ENCODE data around the gene LIPA.
A peak's percentile ranks its signal among the peaks of the same experiment; 100 is the strongest.

The LIPA gene

DNA sequence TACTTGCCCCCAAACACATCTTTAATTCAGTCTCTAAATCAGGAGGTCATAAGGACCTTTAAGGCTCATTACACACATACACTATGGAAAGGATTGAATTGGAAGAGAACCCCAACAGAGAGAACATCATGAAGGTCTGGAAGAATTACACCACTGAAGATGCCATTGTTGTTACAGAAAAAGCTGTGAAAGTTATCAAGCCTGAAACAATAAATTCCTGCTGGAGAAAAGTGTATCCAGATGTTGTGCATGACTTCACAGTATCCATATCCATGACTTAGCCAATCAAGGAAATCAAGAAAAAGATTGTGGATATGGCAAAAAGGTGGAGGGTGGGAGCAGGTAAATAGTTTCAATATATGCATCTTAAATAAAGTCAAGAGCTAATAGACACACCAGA is 13.7 kb downstream of the LIPA start:
- TF ChIP-seq, protein P1, sequence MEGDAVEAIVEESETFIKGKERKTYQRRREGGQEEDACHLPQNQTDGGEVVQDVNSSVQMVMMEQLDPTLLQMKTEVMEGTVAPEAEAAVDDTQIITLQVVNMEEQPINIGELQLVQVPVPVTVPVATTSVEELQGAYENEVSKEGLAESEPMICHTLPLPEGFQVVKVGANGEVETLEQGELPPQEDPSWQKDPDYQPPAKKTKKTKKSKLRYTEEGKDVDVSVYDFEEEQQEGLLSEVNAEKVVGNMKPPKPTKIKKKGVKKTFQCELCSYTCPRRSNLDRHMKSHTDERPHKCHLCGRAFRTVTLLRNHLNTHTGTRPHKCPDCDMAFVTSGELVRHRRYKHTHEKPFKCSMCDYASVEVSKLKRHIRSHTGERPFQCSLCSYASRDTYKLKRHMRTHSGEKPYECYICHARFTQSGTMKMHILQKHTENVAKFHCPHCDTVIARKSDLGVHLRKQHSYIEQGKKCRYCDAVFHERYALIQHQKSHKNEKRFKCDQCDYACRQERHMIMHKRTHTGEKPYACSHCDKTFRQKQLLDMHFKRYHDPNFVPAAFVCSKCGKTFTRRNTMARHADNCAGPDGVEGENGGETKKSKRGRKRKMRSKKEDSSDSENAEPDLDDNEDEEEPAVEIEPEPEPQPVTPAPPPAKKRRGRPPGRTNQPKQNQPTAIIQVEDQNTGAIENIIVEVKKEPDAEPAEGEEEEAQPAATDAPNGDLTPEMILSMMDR (IDR thresholded peaks at IDR 0.05; ENCODE audit: low read depth, low read length) = no peak
- DNase-seq (ENCODE audit: extremely low read depth, low read depth) = no peak

DNA sequence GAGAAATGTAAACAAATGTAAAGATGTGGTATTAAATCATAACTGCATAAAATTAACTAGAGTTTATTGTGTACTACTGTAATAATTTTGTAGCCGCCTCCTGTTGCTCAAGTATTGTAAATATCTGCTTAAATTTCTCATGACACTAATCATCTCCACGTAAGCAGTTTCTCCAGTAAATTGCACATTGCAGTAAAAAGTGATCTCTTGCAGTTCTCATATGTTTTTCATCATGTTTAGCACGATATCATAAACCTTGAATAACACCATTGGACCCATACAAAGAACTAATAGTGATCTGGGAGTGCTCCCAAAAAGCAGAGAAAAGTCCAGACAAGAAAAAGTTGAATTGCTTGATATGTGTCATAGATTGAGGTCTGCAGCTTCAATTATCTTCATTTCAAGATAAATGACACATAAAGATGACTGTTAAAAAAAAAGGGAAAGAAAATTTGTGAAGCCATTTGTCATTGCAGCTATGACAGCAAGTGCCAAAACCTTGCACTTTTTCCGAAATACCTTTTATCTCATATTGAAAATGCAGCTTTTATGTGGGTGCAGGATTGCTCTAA is 15.3 kb downstream of the LIPA start:
- TF ChIP-seq, protein P1 (IDR thresholded peaks at IDR 0.05; ENCODE audit: low read depth, low read length) = no peak

DNA sequence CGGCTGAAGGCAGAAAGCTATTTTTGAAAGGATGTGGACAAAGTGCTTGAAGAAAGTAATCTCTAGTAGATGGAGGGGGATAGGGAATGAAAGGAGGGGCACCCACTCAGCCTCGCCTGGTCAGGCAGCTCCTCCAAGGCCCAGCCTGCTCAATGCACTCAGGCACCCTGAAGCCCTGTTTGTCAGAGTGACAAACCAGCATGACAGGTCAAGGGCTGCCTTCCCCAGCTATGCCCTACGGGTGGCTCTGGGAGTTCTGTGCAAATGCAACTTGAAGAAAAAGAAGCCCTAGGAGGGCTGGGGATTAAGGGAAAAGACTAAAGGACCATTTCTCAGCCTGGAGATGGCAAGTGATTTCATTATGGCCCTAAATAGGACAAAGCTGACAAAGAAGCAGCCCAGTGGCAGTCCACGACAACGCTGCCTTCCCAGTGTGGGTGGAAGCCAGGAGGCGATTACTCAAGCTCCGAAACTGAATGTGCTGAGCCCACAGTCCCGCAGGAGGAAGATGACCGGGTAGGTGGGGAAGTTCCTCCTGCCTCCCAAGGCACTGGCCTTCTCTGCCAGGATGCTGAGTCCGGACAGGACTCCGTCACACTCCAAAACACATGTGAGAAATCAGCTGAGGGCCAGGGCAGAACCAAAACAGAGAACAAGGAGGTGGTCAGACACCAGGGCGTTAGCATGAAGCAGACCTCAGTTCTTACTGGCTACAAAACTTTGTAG is 16.3 kb downstream of the LIPA start:
- no peak for DNase-seq (ENCODE audit: extremely low read depth, low read depth)
- TF ChIP-seq, protein P1 (IDR thresholded peaks at IDR 0.05; ENCODE audit: low read depth, low read length) = no peak

More for the DNA sequence above, 15.3 kb downstream of the LIPA start:
- peak; percentile 84 for DNase-seq (ENCODE audit: extremely low read depth, low read depth)

DNA sequence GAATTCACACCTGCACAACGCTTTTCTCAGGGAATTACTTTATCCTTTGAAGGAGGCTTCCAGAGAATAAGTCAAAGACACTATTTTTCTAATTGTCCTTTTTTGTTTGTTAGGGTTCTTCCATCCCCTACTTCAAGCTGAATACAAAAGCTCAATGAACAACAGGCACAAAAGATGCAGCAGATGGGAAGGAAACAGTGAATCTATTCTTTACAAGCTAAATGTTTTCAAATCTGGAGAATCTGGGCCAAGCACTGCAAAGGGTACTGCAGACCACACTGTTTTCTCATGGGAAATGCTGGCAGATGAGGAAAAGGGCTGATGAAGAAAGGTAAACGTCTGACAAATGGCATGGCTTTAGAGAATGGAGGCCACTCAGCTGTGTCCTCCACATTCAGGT is 18.5 kb downstream of the LIPA start:
- no peak for DNase-seq (ENCODE audit: extremely low read depth, low read depth)
- TF ChIP-seq, protein P1 (IDR thresholded peaks at IDR 0.05; ENCODE audit: low read depth, low read length) = no peak

DNA sequence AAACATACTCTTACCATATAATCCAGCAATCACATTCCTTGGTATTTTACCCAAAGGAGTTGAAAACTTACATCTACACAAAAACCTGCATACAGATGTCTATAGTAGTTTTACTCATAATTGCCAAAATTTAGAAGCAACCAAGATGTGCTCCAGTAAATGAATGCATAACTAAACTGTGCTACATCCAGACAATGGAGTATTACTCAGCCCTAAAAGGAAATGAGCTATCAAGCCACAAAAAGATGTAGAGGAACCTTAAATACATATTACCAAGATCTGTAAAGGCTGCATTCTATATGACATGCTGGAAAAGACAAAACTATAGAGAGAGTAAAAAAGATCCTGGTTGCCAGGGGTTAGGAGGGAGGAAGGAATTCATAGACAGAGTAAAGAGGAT is 22.6 kb downstream of the LIPA start:
- TF ChIP-seq, protein P1 (IDR thresholded peaks at IDR 0.05; ENCODE audit: low read depth, low read length) = no peak

DNA sequence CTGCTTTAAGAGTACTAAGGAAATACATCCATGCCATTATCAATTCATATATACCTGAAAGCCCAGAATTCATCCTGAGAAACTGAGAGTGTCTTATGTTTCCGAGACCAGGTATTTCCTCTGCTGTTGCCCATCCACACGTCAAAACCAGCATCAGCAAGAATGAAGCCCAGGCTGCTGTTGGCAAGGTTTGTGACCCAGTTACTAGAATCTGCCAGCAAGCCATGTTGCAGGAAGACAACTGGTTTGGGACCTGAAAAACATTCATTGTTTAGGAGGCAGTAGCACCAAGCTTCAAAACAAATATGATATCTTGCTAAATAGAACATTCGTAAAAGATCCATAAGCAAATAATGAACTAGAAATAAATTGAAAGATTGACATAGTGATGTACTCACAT is 23.4 kb downstream of the LIPA start:
- TF ChIP-seq, protein P1 (IDR thresholded peaks at IDR 0.05; ENCODE audit: low read depth, low read length) = no peak
- no peak for DNase-seq (ENCODE audit: extremely low read depth, low read depth)

More for the DNA sequence above, 22.6 kb downstream of the LIPA start:
- DNase-seq (ENCODE audit: extremely low read depth, low read depth) = no peak

DNA sequence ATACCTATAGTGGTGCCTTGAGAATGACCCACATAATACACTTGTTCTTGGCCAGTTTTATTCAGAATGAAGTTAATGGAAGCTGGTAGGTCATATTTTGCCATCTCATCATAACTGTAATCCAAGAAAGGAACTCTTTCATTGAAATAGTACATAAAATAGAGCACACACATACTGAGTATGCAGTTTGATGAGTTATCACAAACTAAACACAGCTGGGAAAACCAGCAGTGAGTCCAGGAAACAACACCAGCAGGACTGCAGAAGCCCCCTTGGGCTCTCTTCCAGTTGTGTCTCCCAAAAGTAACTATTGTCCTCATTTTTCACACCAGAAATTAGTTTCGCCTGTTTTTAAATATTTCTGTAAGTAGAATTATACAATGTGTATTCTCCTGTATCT is 24.7 kb downstream of the LIPA start:
- TF ChIP-seq, protein P1 (IDR thresholded peaks at IDR 0.05; ENCODE audit: low read depth, low read length) = no peak
- DNase-seq (ENCODE audit: extremely low read depth, low read depth) = no peak

All from AG09319 (cell line).